Neural cell (in vitro differentiated cells): ENCODE data around the gene HSD11B2. TPM values are rescaled to one million over a fixed set of nuclear protein-coding genes. Genes with fewer than 3 reads are reported as not detected.

Experiments
- H2AFZ ChIP-seq: fragments of 200-600, 300-800 bp; sonication (generic), shearing (Covaris generic); 2 replicates; pipeline ENCODE4 v1.6.0; 2014; ENCODE audit warnings: low read depth, mild to moderate bottlenecking, antibody characterized with exemption, low read length, moderate library complexity
- H3F3A ChIP-seq: fragments of 200-600 bp; shearing (Covaris generic); 2 replicates; pipeline ENCODE4 v1.6.1; 2016; ENCODE audit warnings: mild to moderate bottlenecking, moderate library complexity, mixed read lengths, antibody characterized with exemption, low read length; ENCODE audit not compliant: insufficient read depth, poor library complexity, severe bottlenecking
- H3K27ac ChIP-seq: fragments of 200-600, 300-800 bp; sonication (generic), shearing (Covaris generic); 2 replicates; pipeline ENCODE4 v1.5.1; 2014; ENCODE audit warnings: mild to moderate bottlenecking, low read length, moderate library complexity
- H3K27me3 ChIP-seq: fragments of 300-800, 200-600 bp; sonication (generic), shearing (Covaris generic); 2 replicates; pipeline ENCODE4 v1.6.0; 2014; ENCODE audit warnings: mild to moderate bottlenecking, low read depth, low read length, moderate library complexity; ENCODE audit not compliant: insufficient read depth
- H3K36me3 ChIP-seq: fragments of 300-800, 200-600 bp; sonication (generic), shearing (Covaris generic); 2 replicates; pipeline ENCODE4 v1.5.1; 2014; ENCODE audit warnings: mild to moderate bottlenecking, antibody characterized with exemption, low read length, moderate library complexity; ENCODE audit not compliant: insufficient read depth
- H3K4me2 ChIP-seq: fragments of 300-800, 200-600 bp; sonication (generic), shearing (Covaris generic); 2 replicates; pipeline ENCODE4 v1.6.0; 2014; ENCODE audit warnings: mild to moderate bottlenecking, low read length
- H3K4me3 ChIP-seq: fragments of 300-800, 200-600 bp; sonication (generic), shearing (Covaris generic); 2 replicates; pipeline ENCODE4 v1.5.1; 2014; ENCODE audit warnings: mild to moderate bottlenecking, low read length, moderate library complexity
- H3K79me2 ChIP-seq: fragments of 200-600 bp; shearing (Covaris generic); replicated peaks from 2 replicates; pipeline ENCODE4 v1.6.0; 2014; ENCODE audit warnings: mild to moderate bottlenecking, low read length, moderate library complexity; ENCODE audit not compliant: insufficient read depth
- H3K9ac ChIP-seq: fragments of 300-800, 200-600 bp; sonication (generic), shearing (Covaris generic); 2 replicates; pipeline ENCODE4 v1.6.1; 2016; ENCODE audit warnings: mild to moderate bottlenecking, low read length, mixed read lengths
- H3K9me2 ChIP-seq: fragments of 200-600 bp; shearing (Covaris generic); 2 replicates; pipeline ENCODE4 v1.6.1; 2016; ENCODE audit warnings: mild to moderate bottlenecking, low read length, mixed read lengths; ENCODE audit not compliant: insufficient read depth
- H3K9me3 ChIP-seq: fragments of 200-600, 300-800 bp; sonication (generic), shearing (Covaris generic); 2 replicates; pipeline ENCODE4 v1.6.1; 2016; ENCODE audit warnings: mild to moderate bottlenecking, mixed run types, low read length, moderate library complexity, mixed read lengths
- H4K20me1 ChIP-seq: fragments of 200-600 bp; shearing (Covaris generic); 2 replicates; pipeline ENCODE4 v1.6.1; 2016; ENCODE audit warnings: mild to moderate bottlenecking, mixed run types; ENCODE audit not compliant: insufficient read depth
- EP300 ChIP-seq: fragments of 450-650 bp; conservative IDR thresholded peaks from 2 replicates; pipeline ENCODE4 v1.6.1; 2014; ENCODE audit warnings: antibody characterized with exemption, mild to moderate bottlenecking, moderate library complexity; ENCODE audit not compliant: poor library complexity, severe bottlenecking
- EZH2 ChIP-seq: fragments of 200-600, 300-800 bp; shearing (Covaris generic), sonication (generic); IDR thresholded peaks from 2 replicates; pipeline ENCODE4 v1.6.1; 2014; ENCODE audit warnings: antibody characterized with exemption, low read length, borderline replicate concordance, mild to moderate bottlenecking; ENCODE audit not compliant: insufficient read depth, poor library complexity, severe bottlenecking
- MXI1 ChIP-seq: fragments of 450-650 bp; conservative IDR thresholded peaks from 2 replicates; pipeline ENCODE4 v1.6.1; 2014; ENCODE audit warnings: antibody characterized with exemption, mild to moderate bottlenecking; ENCODE audit not compliant: poor library complexity, severe bottlenecking
- POLR2AphosphoS5 ChIP-seq: IDR thresholded peaks from 2 replicates; pipeline ENCODE4 v1.6.1; 2012
- RAD21 ChIP-seq: fragments of 450-650 bp; conservative IDR thresholded peaks from 2 replicates; pipeline ENCODE4 v1.6.1; 2014; ENCODE audit warnings: antibody characterized with exemption, mild to moderate bottlenecking, moderate library complexity
- SMC3 ChIP-seq: fragments of 450-650 bp; conservative IDR thresholded peaks from 2 replicates; pipeline ENCODE4 v1.6.1; 2014; ENCODE audit warnings: antibody characterized with exemption, mild to moderate bottlenecking, moderate library complexity; ENCODE audit not compliant: poor library complexity
- TAF1 ChIP-seq: IDR thresholded peaks from 2 replicates; pipeline ENCODE4 v1.6.1; 2012; ENCODE audit warnings: low read depth
- polyA plus RNA-seq: library from polyadenylated mRNA; depleted of rRNA; stranded (reverse); fragments of >200 nt; gene quantifications from 2 replicates; pipeline ENCODE4 v1.2.3, GENCODE V29; 2014
- TF ChIP-seq, protein P1 (sequence below): fragments of 450-650 bp; IDR thresholded peaks from 2 replicates; pipeline ENCODE4 v1.5.1; 2014; ENCODE audit warnings: antibody characterized with exemption, mild to moderate bottlenecking, moderate library complexity; ENCODE audit not compliant: poor library complexity, severe bottlenecking
- TF ChIP-seq, protein P2 (sequence below): IDR thresholded peaks from 2 replicates; pipeline ENCODE4 v1.6.1; 2012; ENCODE audit warnings: borderline replicate concordance

The HSD11B2 gene
- polyA plus RNA-seq, 1 donor from 2014 or later, result 0.24 TPM

DNA sequence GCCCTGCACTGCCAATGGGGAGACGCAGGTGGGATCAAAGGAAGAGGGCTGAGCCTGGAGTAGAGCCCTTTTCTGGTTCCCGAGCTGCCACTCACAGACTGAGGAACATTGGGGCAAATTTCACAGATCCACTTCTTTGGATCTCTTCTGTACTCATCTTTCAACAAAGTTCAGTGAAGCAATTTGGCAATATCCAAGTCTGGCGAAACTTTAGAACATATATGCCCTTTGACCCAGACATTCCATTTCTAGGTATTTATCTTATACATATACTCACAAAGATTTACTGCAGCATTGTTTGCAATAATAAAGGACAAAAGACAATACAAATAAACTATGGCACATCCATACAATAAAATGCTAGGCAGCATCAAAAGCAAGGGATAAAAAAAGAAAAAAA, 19.6 kb upstream of the HSD11B2 start:
- Histone ChIP-seq H3K27ac (no peak overlapping the region), H3K9me2 (no peaks in the 10 kb centered on the region), H2AFZ (no peak overlapping the region), H3K4me2 (no peak overlapping the region), H3K79me2 (no peaks in the 10 kb centered on the region), H4K20me1 (no peaks in the 10 kb centered on the region), H3K27me3 (no peaks in the 10 kb centered on the region), H3K4me3 (no peak overlapping the region), H3K36me3 (no peaks in the 10 kb centered on the region), H3K9ac (no peak overlapping the region), H3K9me3 (no peaks in the 10 kb centered on the region), H3F3A (no peaks in the 10 kb centered on the region)
- TF ChIP-seq, protein P1, sequence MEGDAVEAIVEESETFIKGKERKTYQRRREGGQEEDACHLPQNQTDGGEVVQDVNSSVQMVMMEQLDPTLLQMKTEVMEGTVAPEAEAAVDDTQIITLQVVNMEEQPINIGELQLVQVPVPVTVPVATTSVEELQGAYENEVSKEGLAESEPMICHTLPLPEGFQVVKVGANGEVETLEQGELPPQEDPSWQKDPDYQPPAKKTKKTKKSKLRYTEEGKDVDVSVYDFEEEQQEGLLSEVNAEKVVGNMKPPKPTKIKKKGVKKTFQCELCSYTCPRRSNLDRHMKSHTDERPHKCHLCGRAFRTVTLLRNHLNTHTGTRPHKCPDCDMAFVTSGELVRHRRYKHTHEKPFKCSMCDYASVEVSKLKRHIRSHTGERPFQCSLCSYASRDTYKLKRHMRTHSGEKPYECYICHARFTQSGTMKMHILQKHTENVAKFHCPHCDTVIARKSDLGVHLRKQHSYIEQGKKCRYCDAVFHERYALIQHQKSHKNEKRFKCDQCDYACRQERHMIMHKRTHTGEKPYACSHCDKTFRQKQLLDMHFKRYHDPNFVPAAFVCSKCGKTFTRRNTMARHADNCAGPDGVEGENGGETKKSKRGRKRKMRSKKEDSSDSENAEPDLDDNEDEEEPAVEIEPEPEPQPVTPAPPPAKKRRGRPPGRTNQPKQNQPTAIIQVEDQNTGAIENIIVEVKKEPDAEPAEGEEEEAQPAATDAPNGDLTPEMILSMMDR, result no peak
- TF ChIP-seq EP300 (no peak), EZH2 (no peak), RAD21 (no peak), TAF1 (no peak), MXI1 (no peak), POLR2AphosphoS5 (no peak), SMC3 (no peak)
- TF ChIP-seq, protein P2, sequence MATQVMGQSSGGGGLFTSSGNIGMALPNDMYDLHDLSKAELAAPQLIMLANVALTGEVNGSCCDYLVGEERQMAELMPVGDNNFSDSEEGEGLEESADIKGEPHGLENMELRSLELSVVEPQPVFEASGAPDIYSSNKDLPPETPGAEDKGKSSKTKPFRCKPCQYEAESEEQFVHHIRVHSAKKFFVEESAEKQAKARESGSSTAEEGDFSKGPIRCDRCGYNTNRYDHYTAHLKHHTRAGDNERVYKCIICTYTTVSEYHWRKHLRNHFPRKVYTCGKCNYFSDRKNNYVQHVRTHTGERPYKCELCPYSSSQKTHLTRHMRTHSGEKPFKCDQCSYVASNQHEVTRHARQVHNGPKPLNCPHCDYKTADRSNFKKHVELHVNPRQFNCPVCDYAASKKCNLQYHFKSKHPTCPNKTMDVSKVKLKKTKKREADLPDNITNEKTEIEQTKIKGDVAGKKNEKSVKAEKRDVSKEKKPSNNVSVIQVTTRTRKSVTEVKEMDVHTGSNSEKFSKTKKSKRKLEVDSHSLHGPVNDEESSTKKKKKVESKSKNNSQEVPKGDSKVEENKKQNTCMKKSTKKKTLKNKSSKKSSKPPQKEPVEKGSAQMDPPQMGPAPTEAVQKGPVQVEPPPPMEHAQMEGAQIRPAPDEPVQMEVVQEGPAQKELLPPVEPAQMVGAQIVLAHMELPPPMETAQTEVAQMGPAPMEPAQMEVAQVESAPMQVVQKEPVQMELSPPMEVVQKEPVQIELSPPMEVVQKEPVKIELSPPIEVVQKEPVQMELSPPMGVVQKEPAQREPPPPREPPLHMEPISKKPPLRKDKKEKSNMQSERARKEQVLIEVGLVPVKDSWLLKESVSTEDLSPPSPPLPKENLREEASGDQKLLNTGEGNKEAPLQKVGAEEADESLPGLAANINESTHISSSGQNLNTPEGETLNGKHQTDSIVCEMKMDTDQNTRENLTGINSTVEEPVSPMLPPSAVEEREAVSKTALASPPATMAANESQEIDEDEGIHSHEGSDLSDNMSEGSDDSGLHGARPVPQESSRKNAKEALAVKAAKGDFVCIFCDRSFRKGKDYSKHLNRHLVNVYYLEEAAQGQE, result no peak

DNA sequence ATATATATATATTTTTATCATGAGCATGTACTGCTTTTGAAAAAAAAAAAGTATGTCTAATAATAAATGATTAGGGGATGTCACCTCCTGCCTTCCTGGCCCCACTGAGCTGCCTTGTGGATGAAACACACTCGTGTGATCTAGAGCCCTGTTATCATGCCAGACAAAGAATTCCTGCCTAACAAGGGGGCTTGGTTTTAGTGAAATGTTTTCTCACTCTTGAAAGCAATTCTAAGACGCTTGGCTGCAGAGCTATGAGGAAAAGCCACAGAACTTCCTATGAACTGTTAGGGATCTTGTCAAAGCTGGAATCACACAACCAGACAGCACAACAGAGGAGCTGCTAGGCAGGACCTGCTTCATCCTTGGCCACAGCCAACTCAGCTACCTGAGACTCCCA, 18.6 kb upstream of the HSD11B2 start:
- no peak overlapping the region for H3K27ac ChIP-seq
- H4K20me1 ChIP-seq, result no peaks in the 10 kb centered on the region
- no peak overlapping the region for H3K4me3 ChIP-seq
- H3K9me3 ChIP-seq, result no peaks in the 10 kb centered on the region
- H2AFZ ChIP-seq, result no peak overlapping the region
- no peak overlapping the region for H3K9ac ChIP-seq
- no peaks in the 10 kb centered on the region for H3K27me3 ChIP-seq
- H3K79me2 ChIP-seq, result no peaks in the 10 kb centered on the region
- H3F3A ChIP-seq, result no peaks in the 10 kb centered on the region
- no peak overlapping the region for H3K4me2 ChIP-seq
- H3K36me3 ChIP-seq, result no peaks in the 10 kb centered on the region
- no peak for TF ChIP-seq EZH2
- TF ChIP-seq MXI1, result no peak
- TF ChIP-seq POLR2AphosphoS5, result no peak
- TF ChIP-seq, protein P1, result no peak
- no peaks in the 10 kb centered on the region for H3K9me2 ChIP-seq
